Measurements from ENCODE around the gene ZNF157.

Gene ZNF157

DNA sequence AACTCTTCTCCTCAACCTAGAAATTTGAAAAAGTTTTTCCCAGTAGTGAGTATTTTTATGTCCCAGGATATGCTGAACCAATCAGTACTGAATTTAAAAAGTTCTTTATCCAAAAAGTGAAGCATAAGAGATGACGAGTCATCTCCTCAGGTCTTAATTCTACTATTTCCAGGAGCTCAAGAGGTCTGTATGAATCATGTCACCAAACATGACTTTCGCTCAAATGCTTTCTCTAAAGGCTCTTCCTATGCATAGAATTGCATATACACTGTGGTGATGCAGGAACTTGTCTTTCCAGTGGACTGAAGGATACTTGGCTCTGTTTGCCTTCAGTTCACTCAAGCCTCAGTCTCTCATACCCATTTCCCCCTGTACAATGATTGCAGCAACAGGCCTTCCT lies 76.6 kb downstream of the ZNF157 start:
- DNase-seq (ENCODE audit: low spot score): no peak

GRCh38 chrX:47447607-47448006 lies 77.2 kb downstream of the ZNF157 start:
- no peak for DNase-seq (ENCODE audit: low spot score)

- DNase-seq (ENCODE audit: low spot score): no peak
Observed at GRCh38 chrX:47448165-47448806, 77.9 kb downstream of the ZNF157 start.

DNA sequence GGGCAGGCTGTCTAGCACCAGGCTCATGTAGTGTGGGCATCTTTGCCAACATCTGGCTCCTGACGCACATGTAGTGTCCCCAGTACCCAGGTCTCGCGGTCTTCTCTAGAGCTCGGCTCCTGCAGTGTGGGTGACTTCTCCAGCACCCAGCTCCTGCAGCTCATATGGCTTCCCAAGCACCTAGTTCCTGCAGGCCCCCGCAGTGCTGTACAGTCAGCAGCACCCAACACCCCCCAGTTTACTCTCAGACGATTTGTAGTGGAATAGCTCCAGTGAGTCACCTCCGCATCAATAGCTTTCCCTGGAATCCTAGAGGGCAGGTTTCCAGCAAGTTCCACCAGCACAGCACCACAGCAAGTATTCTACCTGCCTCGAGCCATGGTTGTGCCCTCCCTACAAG lies 81.7 kb downstream of the ZNF157 start:
- DNase-seq (ENCODE audit: low spot score): no peak

GRCh38 chrX:47456080-47456479 lies 85.7 kb downstream of the ZNF157 start:
- no peak for DNase-seq (ENCODE audit: low spot score)

GRCh38 chrX:47458528-47458927 lies 88.2 kb downstream of the ZNF157 start:
- DNase-seq (ENCODE audit: low spot score): no peak

- no peak for DNase-seq (ENCODE audit: low spot score)
Observed at GRCh38 chrX:47460561-47460960, 90.2 kb downstream of the ZNF157 start.
